Panc1 (cell line): Measurements from ENCODE around the gene CRB3. TPM values are rescaled to one million over a fixed set of nuclear protein-coding genes. Genes with fewer than 3 reads are reported as not detected.

Experiments used
- ATAC-seq: fragments of 200-7000 bp; cut with Tn5 transposase; 2 replicates; pipeline ENCODE4 v1.9.1; 2020; ENCODE audit warnings: mild to moderate bottlenecking, moderate library complexity
- BruUV-seq: library from RNA; stranded (reverse); fragments of 400-500 nt; replicated peaks from 2 replicates; lab custom pipeline; 2021; lab: Mats Ljungman, UMichigan
- CTCF ChIA-PET: fragments of 300-600 bp; sonication (Branson Sonifier 250); formaldehyde crosslinking; loops from one replicate; lab custom pipeline; 2022; ENCODE audit warnings: antibody characterized with exemption; lab: Charles Lee
- POLR2A ChIA-PET: fragments of 300-600 bp; sonication (Branson Sonifier 250); formaldehyde crosslinking; loops from one replicate; lab custom pipeline; 2022; ENCODE audit warnings: antibody characterized with exemption; lab: Charles Lee
- DNase-seq: peaks from one replicate; pipeline ENCODE4 v3.0.0-alpha.2; 2010; ENCODE audit warnings: low read depth, low spot score
- H3K27ac ChIP-seq: 2 replicates; pipeline ENCODE4 v1.5.1; 2011; ENCODE audit warnings: mild to moderate bottlenecking, low read length, inconsistent platforms
- H3K27me3 ChIP-seq: fragments of 200-500 bp; sonication (Bioruptor generic); 2 replicates; pipeline ENCODE4 v1.6.0; 2014; ENCODE audit warnings: low read length, inconsistent platforms; ENCODE audit not compliant: control insufficient read depth, insufficient read depth
- H3K36me3 ChIP-seq: fragments of 200-500 bp; sonication (Bioruptor generic); 2 replicates; pipeline ENCODE4 v1.5.1; 2014; ENCODE audit warnings: inconsistent platforms, mild to moderate bottlenecking, low read length, moderate library complexity; ENCODE audit not compliant: control insufficient read depth, insufficient read depth
- H3K4me1 ChIP-seq: 2 replicates; pipeline ENCODE4 v1.5.1; 2011; ENCODE audit warnings: inconsistent platforms, mild to moderate bottlenecking, low read length, moderate library complexity; ENCODE audit not compliant: control insufficient read depth, insufficient read depth
- H3K4me3 ChIP-seq, 2 experiments: 2 replicates each; pipeline ENCODE4 v1.5.1; 2011 to 2012; ENCODE audit warnings: low read depth in 2 of 2, low read length in 2 of 2, mild to moderate bottlenecking in 2 of 2, inconsistent platforms in 1 of 2, moderate library complexity in 1 of 2
- H3K9me3 ChIP-seq: fragments of 200-500 bp; sonication (Bioruptor generic); 2 replicates; pipeline ENCODE4 v1.5.1; 2014; ENCODE audit warnings: low read depth, mild to moderate bottlenecking, inconsistent platforms, low read length, moderate library complexity; ENCODE audit not compliant: control insufficient read depth, insufficient read depth
- POLR2AphosphoS5 ChIP-seq: IDR thresholded peaks from 2 replicates; pipeline ENCODE4 v1.6.1; 2012; ENCODE audit warnings: mild to moderate bottlenecking, low read depth, low read length, moderate library complexity
- SIN3A ChIP-seq: IDR thresholded peaks from 2 replicates; pipeline ENCODE4 v1.6.1; 2012; ENCODE audit warnings: low read depth, mild to moderate bottlenecking, low read length, moderate library complexity, borderline replicate concordance; ENCODE audit not compliant: insufficient read depth
- TCF7L2 ChIP-seq: IDR thresholded peaks from 2 replicates; pipeline ENCODE4 v1.6.1; 2011; ENCODE audit warnings: mild to moderate bottlenecking, low read depth, low read length, inconsistent platforms
- in situ Hi-C: cut with HindIII; loops from 2 replicates; pipeline ENCODE4 v1.10.0; 2016; ENCODE audit warnings: low sequenced_read_pairs, low pct_unique_long_range_greater_than_20kb
- intact Hi-C: fragments of 100-400 bp; cut with micrococcal nuclease; formaldehyde crosslinking; loops from one replicate; pipeline ENCODE4 v1.10.0; 2022; ENCODE audit not compliant: unreplicated experiment
- total RNA-seq: library from RNA; stranded (reverse); gene quantifications from one replicate; pipeline ENCODE4 v1.2.1, GENCODE V29; 2021; ENCODE audit not compliant: unreplicated experiment
- TF ChIP-seq, protein P1 (sequence below): fragments of 450-650 bp; IDR thresholded peaks from 2 replicates; pipeline ENCODE4 v1.5.1; 2017; ENCODE audit warnings: mild to moderate bottlenecking
- TF ChIP-seq, protein P2 (sequence below), 2 experiments: IDR thresholded peaks; 2 replicates each; pipeline ENCODE4 v1.6.1; 2011 to 2012; ENCODE audit warnings: low read depth in 2 of 2, control low read depth in 1 of 2, low read length in 1 of 2, mild to moderate bottlenecking in 1 of 2, moderate library complexity in 1 of 2; ENCODE audit not compliant: insufficient read depth in 1 of 2

Gene CRB3
- total RNA-seq, 1 experiment from 2014 or later = 0.21 TPM

DNA sequence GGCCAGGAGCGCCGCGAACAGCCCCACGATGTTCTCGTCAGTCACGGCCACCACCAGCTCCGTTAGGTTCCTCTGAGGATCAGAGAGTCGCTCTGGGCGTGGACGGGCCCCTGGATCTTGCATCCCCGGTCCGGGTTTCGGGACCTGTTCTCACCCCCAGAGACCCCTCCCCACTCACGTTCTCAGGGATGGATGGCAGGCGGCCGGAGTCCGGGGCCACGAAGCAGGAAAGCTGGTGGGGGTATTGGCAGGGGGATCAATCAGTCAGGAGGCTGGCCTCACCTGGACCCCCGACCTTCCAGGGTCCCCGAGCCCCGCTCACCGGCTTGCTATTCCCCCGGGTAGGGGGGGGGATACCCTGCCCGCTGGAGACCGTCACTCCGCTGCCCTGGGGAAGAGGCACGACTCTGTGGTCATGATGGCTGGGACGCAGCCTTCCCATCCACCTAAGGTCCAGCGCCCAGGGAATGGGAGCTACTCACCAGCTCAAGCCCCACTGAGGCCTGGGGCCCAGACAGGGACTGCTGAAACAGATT is 12.9 kb downstream of the CRB3 start:
- H3K36me3 ChIP-seq = no peaks in the 10 kb centered on the region
- TF ChIP-seq, protein P1, sequence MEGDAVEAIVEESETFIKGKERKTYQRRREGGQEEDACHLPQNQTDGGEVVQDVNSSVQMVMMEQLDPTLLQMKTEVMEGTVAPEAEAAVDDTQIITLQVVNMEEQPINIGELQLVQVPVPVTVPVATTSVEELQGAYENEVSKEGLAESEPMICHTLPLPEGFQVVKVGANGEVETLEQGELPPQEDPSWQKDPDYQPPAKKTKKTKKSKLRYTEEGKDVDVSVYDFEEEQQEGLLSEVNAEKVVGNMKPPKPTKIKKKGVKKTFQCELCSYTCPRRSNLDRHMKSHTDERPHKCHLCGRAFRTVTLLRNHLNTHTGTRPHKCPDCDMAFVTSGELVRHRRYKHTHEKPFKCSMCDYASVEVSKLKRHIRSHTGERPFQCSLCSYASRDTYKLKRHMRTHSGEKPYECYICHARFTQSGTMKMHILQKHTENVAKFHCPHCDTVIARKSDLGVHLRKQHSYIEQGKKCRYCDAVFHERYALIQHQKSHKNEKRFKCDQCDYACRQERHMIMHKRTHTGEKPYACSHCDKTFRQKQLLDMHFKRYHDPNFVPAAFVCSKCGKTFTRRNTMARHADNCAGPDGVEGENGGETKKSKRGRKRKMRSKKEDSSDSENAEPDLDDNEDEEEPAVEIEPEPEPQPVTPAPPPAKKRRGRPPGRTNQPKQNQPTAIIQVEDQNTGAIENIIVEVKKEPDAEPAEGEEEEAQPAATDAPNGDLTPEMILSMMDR = no peak
- TF ChIP-seq SIN3A (no peak), TCF7L2 (no peak), POLR2AphosphoS5 (no peak)
- TF ChIP-seq, protein P2, sequence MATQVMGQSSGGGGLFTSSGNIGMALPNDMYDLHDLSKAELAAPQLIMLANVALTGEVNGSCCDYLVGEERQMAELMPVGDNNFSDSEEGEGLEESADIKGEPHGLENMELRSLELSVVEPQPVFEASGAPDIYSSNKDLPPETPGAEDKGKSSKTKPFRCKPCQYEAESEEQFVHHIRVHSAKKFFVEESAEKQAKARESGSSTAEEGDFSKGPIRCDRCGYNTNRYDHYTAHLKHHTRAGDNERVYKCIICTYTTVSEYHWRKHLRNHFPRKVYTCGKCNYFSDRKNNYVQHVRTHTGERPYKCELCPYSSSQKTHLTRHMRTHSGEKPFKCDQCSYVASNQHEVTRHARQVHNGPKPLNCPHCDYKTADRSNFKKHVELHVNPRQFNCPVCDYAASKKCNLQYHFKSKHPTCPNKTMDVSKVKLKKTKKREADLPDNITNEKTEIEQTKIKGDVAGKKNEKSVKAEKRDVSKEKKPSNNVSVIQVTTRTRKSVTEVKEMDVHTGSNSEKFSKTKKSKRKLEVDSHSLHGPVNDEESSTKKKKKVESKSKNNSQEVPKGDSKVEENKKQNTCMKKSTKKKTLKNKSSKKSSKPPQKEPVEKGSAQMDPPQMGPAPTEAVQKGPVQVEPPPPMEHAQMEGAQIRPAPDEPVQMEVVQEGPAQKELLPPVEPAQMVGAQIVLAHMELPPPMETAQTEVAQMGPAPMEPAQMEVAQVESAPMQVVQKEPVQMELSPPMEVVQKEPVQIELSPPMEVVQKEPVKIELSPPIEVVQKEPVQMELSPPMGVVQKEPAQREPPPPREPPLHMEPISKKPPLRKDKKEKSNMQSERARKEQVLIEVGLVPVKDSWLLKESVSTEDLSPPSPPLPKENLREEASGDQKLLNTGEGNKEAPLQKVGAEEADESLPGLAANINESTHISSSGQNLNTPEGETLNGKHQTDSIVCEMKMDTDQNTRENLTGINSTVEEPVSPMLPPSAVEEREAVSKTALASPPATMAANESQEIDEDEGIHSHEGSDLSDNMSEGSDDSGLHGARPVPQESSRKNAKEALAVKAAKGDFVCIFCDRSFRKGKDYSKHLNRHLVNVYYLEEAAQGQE (IDR thresholded peaks at IDR 0.05; ENCODE audit: insufficient read depth in 1 of 2, low read depth in 2 of 2, low read length in 1 of 2) = no peak
- POLR2A ChIA-PET = interaction anchor here (0.6 kb wide), 1 partner anchor 20 kb away, joined by 5 read pairs; no protein-coding TSS in a partner anchor
- BruUV-seq = no TSS peak
- H3K4me1 ChIP-seq = no peaks in the 10 kb centered on the region
- CTCF ChIA-PET = no interaction called here
- DNase-seq = no peak
- H3K27me3 ChIP-seq = no peaks in the 10 kb centered on the region
- ATAC-seq = no peak
- peak overlapping the region; percentile 33 to 58 for H3K4me3 ChIP-seq
- no peak overlapping the region; the same call in 1 of the 2 replicates for H3K27ac ChIP-seq
- in situ Hi-C loops = no loop called here
- intact Hi-C loops = no loop called here
- H3K9me3 ChIP-seq = no peaks in the 10 kb centered on the region

DNA sequence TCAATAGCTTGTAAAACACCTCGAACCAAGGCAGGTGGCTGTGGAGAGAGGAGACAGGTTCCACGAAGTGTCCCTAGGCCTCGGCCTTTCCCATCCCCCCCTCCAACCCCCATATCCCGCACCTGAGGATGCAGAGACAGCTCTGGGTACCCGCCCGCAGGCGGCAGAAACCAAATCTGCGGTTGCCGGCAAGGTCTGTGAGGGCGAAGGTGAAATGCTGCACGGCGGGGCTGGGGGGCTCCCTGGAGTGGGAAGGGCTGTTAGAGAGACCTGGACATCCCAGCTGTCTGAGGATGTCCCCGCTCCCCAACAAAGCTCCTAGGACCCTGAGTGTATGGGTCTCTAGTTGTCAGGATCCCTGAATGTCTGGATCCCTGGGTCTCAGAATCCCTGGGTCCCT is 14.7 kb downstream of the CRB3 start:
- POLR2A ChIA-PET = no interaction called here
- CTCF ChIA-PET = no interaction called here
- no peaks in the 10 kb centered on the region for H3K27me3 ChIP-seq
- DNase-seq (no peak), ATAC-seq (no peak)
- H3K27ac ChIP-seq = no peak overlapping the region
- intact Hi-C loops = no loop called here
- H3K36me3 ChIP-seq = no peaks in the 10 kb centered on the region
- H3K4me3 ChIP-seq = no peak overlapping the region
- H3K9me3 ChIP-seq = no peaks in the 10 kb centered on the region
- in situ Hi-C loops = no loop called here
- no TSS peak for BruUV-seq
- no peaks in the 10 kb centered on the region for H3K4me1 ChIP-seq
- TF ChIP-seq TCF7L2 (no peak), SIN3A (no peak), POLR2AphosphoS5 (no peak)
- TF ChIP-seq, protein P1 = no peak
- TF ChIP-seq, protein P2 (IDR thresholded peaks at IDR 0.05; ENCODE audit: insufficient read depth in 1 of 2, low read depth in 2 of 2, low read length in 1 of 2) = no peak
